SK-N-SH treated with all-trans-retinoic acid at 6 μM for 48 hours (cell line): ENCODE measurements around the gene MYT1.

Experiments
- ATAC-seq: fragments of 200-7000 bp; cut with Tn5 transposase; 3 replicates; pipeline ENCODE4 v1.9.1; 2020; ENCODE audit warnings: mild to moderate bottlenecking, moderate library complexity
- ARNTL ChIP-seq: fragments of 450-650 bp; formaldehyde crosslinking; IDR thresholded peaks from 2 replicates; pipeline ENCODE4 v1.5.0; 2020; ENCODE audit warnings: low read depth, mild to moderate bottlenecking, moderate library complexity, borderline replicate concordance
- BACH2 ChIP-seq: fragments of 250-450 bp; sonication (Bioruptor Pico); IDR thresholded peaks from 2 replicates; pipeline ENCODE4 v1.9.0; 2021; ENCODE audit warnings: mild to moderate bottlenecking, borderline replicate concordance
- CREB5 ChIP-seq: fragments of 250-450 bp; sonication (Bioruptor Pico); IDR thresholded peaks from 2 replicates; pipeline ENCODE4 v1.5.1; 2020; ENCODE audit warnings: low read depth, mild to moderate bottlenecking, moderate library complexity
- CSDC2 ChIP-seq: fragments of 250-450 bp; sonication (Bioruptor Pico); IDR thresholded peaks from 2 replicates; pipeline ENCODE4 v1.5.0; 2020; ENCODE audit warnings: mild to moderate bottlenecking, moderate library complexity
- ESRRG ChIP-seq: fragments of 250-450 bp; sonication (Bioruptor Pico); IDR thresholded peaks from 2 replicates; pipeline ENCODE4 v1.6.1; 2021; ENCODE audit warnings: mild to moderate bottlenecking
- GLIS3 ChIP-seq: fragments of 250-450 bp; sonication (Bioruptor Pico); IDR thresholded peaks from 2 replicates; pipeline ENCODE4 v1.5.0; 2020; ENCODE audit warnings: mild to moderate bottlenecking, moderate library complexity
- ISL1 ChIP-seq: fragments of 250-450 bp; sonication (Bioruptor Pico); IDR thresholded peaks from 2 replicates; pipeline ENCODE4 v2.1.2; 2022; ENCODE audit warnings: mild to moderate bottlenecking, moderate library complexity
- OSR1 ChIP-seq: fragments of 250-450 bp; sonication (Bioruptor Pico); IDR thresholded peaks from 2 replicates; pipeline ENCODE4 v1.8.0; 2022; ENCODE audit warnings: moderate library complexity, mild to moderate bottlenecking, inconsistent platforms
- PATZ1 ChIP-seq: fragments of 250-450 bp; sonication (Bioruptor Pico); IDR thresholded peaks from 2 replicates; pipeline ENCODE4 v1.8.0; 2020; ENCODE audit warnings: mild to moderate bottlenecking, moderate library complexity, borderline replicate concordance
- PPARA ChIP-seq: fragments of 250-450 bp; sonication (Bioruptor Pico); IDR thresholded peaks from 2 replicates; pipeline ENCODE4 v1.5.0; 2020; ENCODE audit warnings: mild to moderate bottlenecking, borderline replicate concordance
- SNAI2 ChIP-seq: fragments of 250-450 bp; sonication (Bioruptor Pico); IDR thresholded peaks from 2 replicates; pipeline ENCODE4 v1.5.0; 2020; ENCODE audit warnings: mild to moderate bottlenecking, moderate library complexity
- TCF4 ChIP-seq: fragments of 250-450 bp; sonication (Bioruptor Pico); IDR thresholded peaks from 2 replicates; pipeline ENCODE4 v1.8.0; 2021; ENCODE audit warnings: mild to moderate bottlenecking, moderate library complexity, borderline replicate concordance
- TOX ChIP-seq: fragments of 250-450 bp; sonication (Bioruptor Pico); IDR thresholded peaks from 2 replicates; pipeline ENCODE4 v1.8.0; 2021; ENCODE audit warnings: mild to moderate bottlenecking, moderate library complexity, borderline replicate concordance
- TSHZ2 ChIP-seq: fragments of 250-450 bp; sonication (Bioruptor Pico); IDR thresholded peaks from 2 replicates; pipeline ENCODE4 v1.5.0; 2020; ENCODE audit warnings: mild to moderate bottlenecking, moderate library complexity
- ZC3H10 ChIP-seq: fragments of 250-450 bp; sonication (Bioruptor Pico); IDR thresholded peaks from 2 replicates; pipeline ENCODE4 v1.5.1; 2021; ENCODE audit warnings: mild to moderate bottlenecking, moderate library complexity
- ZFP3 ChIP-seq: fragments of 250-450 bp; sonication (Bioruptor Pico); IDR thresholded peaks from 2 replicates; pipeline ENCODE4 v1.5.0; 2020; ENCODE audit warnings: mild to moderate bottlenecking, moderate library complexity
- ZFP30 ChIP-seq: fragments of 450-650 bp; formaldehyde crosslinking; IDR thresholded peaks from 2 replicates; pipeline ENCODE4 v1.5.0; 2022; ENCODE audit warnings: mild to moderate bottlenecking, moderate library complexity
- ZNF565 ChIP-seq: fragments of 450-650 bp; formaldehyde crosslinking; conservative IDR thresholded peaks from 2 replicates; pipeline ENCODE4 v1.5.0; 2020; ENCODE audit warnings: low read depth, mild to moderate bottlenecking, moderate library complexity
- ZNF70 ChIP-seq: fragments of 450-650 bp; formaldehyde crosslinking; IDR thresholded peaks from 2 replicates; pipeline ENCODE4 v1.5.0; 2020; ENCODE audit warnings: mild to moderate bottlenecking, moderate library complexity
- ZNF8 ChIP-seq: fragments of 450-650 bp; formaldehyde crosslinking; IDR thresholded peaks from 2 replicates; pipeline ENCODE4 v1.5.0; 2020; ENCODE audit warnings: mild to moderate bottlenecking, moderate library complexity
- TF ChIP-seq, protein P1 (sequence below): fragments of 250-450 bp; sonication (Bioruptor Pico); IDR thresholded peaks from 2 replicates; pipeline ENCODE4 v1.8.0; 2021; ENCODE audit warnings: low read depth, mild to moderate bottlenecking, moderate library complexity, borderline replicate concordance

MYT1 gene

DNA sequence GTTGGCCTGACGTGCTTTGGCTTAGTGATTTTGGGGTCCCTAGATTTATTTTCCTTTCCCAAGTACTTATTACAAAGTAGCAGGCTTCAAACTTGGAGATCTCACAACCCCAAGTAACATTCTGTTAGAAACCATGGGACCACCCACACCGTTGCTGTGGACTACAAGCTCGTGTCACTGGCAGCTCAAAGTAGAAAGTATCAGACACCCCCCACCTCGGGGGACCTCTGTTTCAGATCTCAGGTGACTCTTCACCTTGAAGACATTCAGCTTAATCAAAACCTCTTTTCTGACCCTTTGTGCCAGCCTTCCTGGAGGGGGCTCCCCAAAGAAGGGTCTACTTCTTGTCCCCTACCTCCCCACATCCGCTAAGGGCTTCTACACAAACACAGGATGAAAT is 15.7 kb upstream of the MYT1 start:
- ATAC-seq = no peak
- TF ChIP-seq ZNF565 (CRISPR knock-in tag) (no peak), ZC3H10 (no peak), TOX (no peak), OSR1 (CRISPR knock-in tag) (no peak), ARNTL (no peak), GLIS3 (CRISPR knock-in tag) (no peak), ZFP30 (CRISPR knock-in tag) (no peak), ZNF8 (CRISPR knock-in tag) (no peak)
- TF ChIP-seq, protein P1, sequence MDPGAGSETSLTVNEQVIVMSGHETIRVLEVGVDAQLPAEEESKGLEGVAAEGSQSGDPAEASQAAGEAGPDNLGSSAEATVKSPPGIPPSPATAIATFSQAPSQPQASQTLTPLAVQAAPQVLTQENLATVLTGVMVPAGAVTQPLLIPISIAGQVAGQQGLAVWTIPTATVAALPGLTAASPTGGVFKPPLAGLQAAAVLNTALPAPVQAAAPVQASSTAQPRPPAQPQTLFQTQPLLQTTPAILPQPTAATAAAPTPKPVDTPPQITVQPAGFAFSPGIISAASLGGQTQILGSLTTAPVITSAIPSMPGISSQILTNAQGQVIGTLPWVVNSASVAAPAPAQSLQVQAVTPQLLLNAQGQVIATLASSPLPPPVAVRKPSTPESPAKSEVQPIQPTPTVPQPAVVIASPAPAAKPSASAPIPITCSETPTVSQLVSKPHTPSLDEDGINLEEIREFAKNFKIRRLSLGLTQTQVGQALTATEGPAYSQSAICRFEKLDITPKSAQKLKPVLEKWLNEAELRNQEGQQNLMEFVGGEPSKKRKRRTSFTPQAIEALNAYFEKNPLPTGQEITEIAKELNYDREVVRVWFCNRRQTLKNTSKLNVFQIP (CRISPR knock-in tag) = no peak

- TF ChIP-seq PATZ1 (CRISPR knock-in tag) (no peak), ZFP3 (CRISPR knock-in tag) (no peak), ZNF70 (CRISPR knock-in tag) (no peak), ZC3H10 (no peak), TOX (no peak), PPARA (CRISPR knock-in tag) (no peak), TSHZ2 (no peak), SNAI2 (CRISPR knock-in tag) (no peak), CREB5 (CRISPR knock-in tag) (no peak), ZNF8 (CRISPR knock-in tag) (no peak)
- TF ChIP-seq, all 23 proteins: peak for 0
- no peak for ATAC-seq
Measured at GRCh38 chr20:64149141-64149540, 15.1 kb upstream of the MYT1 start.

- no peak for TF ChIP-seq CSDC2 (CRISPR knock-in tag)
- no peak for TF ChIP-seq PPARA (CRISPR knock-in tag)
- TF ChIP-seq PATZ1 (CRISPR knock-in tag) = no peak
- no peak for TF ChIP-seq TOX
- TF ChIP-seq ZFP30 (CRISPR knock-in tag) = no peak
- no peak for TF ChIP-seq ZNF70 (CRISPR knock-in tag)
- TF ChIP-seq BACH2 (CRISPR knock-in tag) = no peak
- no peak for TF ChIP-seq ISL1 (CRISPR knock-in tag)
- TF ChIP-seq TSHZ2 = no peak
- no peak for TF ChIP-seq OSR1 (CRISPR knock-in tag)
- no peak for TF ChIP-seq ESRRG
- TF ChIP-seq CREB5 (CRISPR knock-in tag) = no peak
- no peak for TF ChIP-seq TCF4 (CRISPR knock-in tag)
- TF ChIP-seq, protein P1 (CRISPR knock-in tag) = no peak
- ATAC-seq = no peak
Measured at GRCh38 chr20:64149809-64150560, 14.3 kb upstream of the MYT1 start.
